OCI-LY7 (cell line): Measurements from ENCODE around the gene FANCC. TPM values are rescaled to one million over a fixed set of nuclear protein-coding genes. Genes with fewer than 3 reads are reported as not detected.

Source experiments
- BruUV-seq: library from RNA; stranded (reverse); fragments of 400-500 nt; replicated peaks from 2 replicates; lab custom pipeline; 2021; lab: Mats Ljungman, UMichigan
- CTCF ChIA-PET: fragments of 300-600 bp; sonication (Branson Sonifier 250); formaldehyde crosslinking; loops from one replicate; lab custom pipeline; 2022; ENCODE audit warnings: antibody characterized with exemption; ENCODE audit not compliant: unreplicated experiment; lab: Charles Lee
- POLR2A ChIA-PET: fragments of 300-600 bp; sonication (Branson Sonifier 250); formaldehyde crosslinking; loops from one replicate; lab custom pipeline; 2022; ENCODE audit warnings: antibody characterized with exemption; lab: Charles Lee
- DNase-seq: peaks from one replicate; pipeline ENCODE4 v3.0.0-alpha.2; 2015; ENCODE audit warnings: low spot score
- H2AFZ ChIP-seq: fragments of 200-600 bp; sonication (generic), shearing (Covaris generic); 2 replicates; pipeline ENCODE4 v1.6.1; 2014; ENCODE audit warnings: mild to moderate bottlenecking, antibody characterized with exemption, low read length, moderate library complexity
- H3K27ac ChIP-seq: fragments of 200-600 bp; sonication (generic); 2 replicates; pipeline ENCODE4 v1.5.1; 2014; ENCODE audit warnings: mixed run types, low read depth, mild to moderate bottlenecking, moderate library complexity, low read length, inconsistent platforms; ENCODE audit not compliant: poor library complexity, severe bottlenecking
- H3K36me3 ChIP-seq: fragments of 200-600 bp; sonication (generic); 2 replicates; pipeline ENCODE4 v1.6.1; 2014; ENCODE audit warnings: mild to moderate bottlenecking, antibody characterized with exemption, low read length, moderate library complexity, mixed read lengths; ENCODE audit not compliant: insufficient read depth
- H3K4me1 ChIP-seq: fragments of 200-600 bp; sonication (generic); 2 replicates; pipeline ENCODE4 v1.5.1; 2014; ENCODE audit warnings: mild to moderate bottlenecking, low read length; ENCODE audit not compliant: insufficient read depth, poor library complexity, severe bottlenecking
- H3K4me2 ChIP-seq: fragments of 200-600 bp; sonication (generic); 2 replicates; pipeline ENCODE4 v1.6.1; 2014; ENCODE audit warnings: mild to moderate bottlenecking, low read length
- H3K4me3 ChIP-seq: fragments of 200-600 bp; sonication (generic); 2 replicates; pipeline ENCODE4 v1.5.1; 2014; ENCODE audit warnings: mild to moderate bottlenecking, low read depth, low read length; ENCODE audit not compliant: poor library complexity, severe bottlenecking
- H3K79me2 ChIP-seq: fragments of 200-600 bp; sonication (generic); 2 replicates; pipeline ENCODE4 v1.6.1; 2016; ENCODE audit warnings: low read depth, mild to moderate bottlenecking, low read length, moderate library complexity, mixed read lengths; ENCODE audit not compliant: insufficient read depth
- H3K9me2 ChIP-seq: fragments of 200-600 bp; sonication (generic); 2 replicates; pipeline ENCODE4 v1.6.1; 2016; ENCODE audit warnings: mild to moderate bottlenecking, low read length, mixed read lengths; ENCODE audit not compliant: insufficient read depth
- H3K9me3 ChIP-seq: fragments of 200-600 bp; sonication (generic); 2 replicates; pipeline ENCODE4 v1.6.1; 2014; ENCODE audit warnings: mild to moderate bottlenecking, mixed run types, low read length, mixed read lengths
- H4K20me1 ChIP-seq: fragments of 200-600 bp; sonication (generic); 2 replicates; pipeline ENCODE4 v1.6.1; 2014; ENCODE audit warnings: mild to moderate bottlenecking, antibody characterized with exemption, low read length, moderate library complexity, mixed read lengths; ENCODE audit not compliant: insufficient read depth
- EZH2phosphoT487 ChIP-seq: fragments of 200-600 bp; sonication (generic); IDR thresholded peaks from 2 replicates; pipeline ENCODE4 v1.6.1; 2018; ENCODE audit warnings: low read depth, borderline replicate concordance, mild to moderate bottlenecking, mixed run types, antibody characterized with exemption, low read length, moderate library complexity, mixed read lengths
- intact Hi-C: fragments of 100-400 bp; cut with micrococcal nuclease; formaldehyde crosslinking; loops from one replicate; pipeline ENCODE4 v1.10.0; 2022; ENCODE audit not compliant: unreplicated experiment
- total RNA-seq, 2 experiments: library from RNA; depleted of rRNA in 1 of 2; stranded (reverse); fragments of >200 nt in 1 of 2; shearing (Covaris generic) in 1 of 2; gene quantifications; 2 replicates each; pipeline ENCODE4 v1.2.3, GENCODE V29; 2014 to 2022
- TF ChIP-seq, protein P1 (sequence below): fragments of 200-600 bp; sonication (generic); conservative IDR thresholded peaks from 2 replicates; pipeline ENCODE4 v1.5.1; 2014; ENCODE audit warnings: mild to moderate bottlenecking, antibody characterized with exemption, low read length, moderate library complexity, mixed read lengths

FANCC gene
- total RNA-seq, 2 experiments from 2014 or later: 13.9 to 28.7 TPM

DNA sequence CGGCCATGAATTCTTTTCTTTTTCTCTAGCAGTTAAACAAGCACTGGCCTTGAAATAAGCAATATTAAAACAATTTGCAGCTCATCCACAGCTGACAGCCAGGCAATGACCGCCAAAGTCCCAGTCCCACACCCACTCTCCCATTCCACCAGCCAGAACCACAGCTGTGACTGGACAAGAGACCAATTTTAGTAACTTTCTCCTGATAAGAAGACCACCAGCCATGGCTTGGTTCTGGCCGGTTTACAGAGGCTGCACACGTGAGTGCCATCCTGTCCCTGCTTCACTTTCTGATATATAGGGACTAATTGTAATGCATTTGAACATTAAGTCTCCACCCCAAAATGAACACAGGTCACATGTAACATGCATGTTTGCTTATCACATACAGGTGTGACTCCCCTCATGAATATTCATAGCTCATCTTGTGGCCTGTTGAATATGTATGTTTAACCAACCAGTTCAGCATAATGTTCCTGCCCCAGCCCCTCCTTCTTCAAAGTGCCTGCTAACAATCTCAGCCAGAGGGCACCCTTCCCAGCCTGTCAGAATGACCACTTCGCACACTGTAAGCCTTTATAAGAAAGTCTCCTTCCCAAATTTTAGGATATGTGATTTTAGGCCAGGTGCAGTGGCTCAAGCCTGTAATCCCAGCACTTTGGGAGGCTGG lies 23.9 kb upstream of the FANCC start:
- no peaks in the 10 kb centered on the region for H3K79me2 ChIP-seq
- peaks cover 21% of the 10 kb centered on the region for H3K9me3 ChIP-seq
- BruUV-seq: no TSS peak
- no peak overlapping the region for H3K4me3 ChIP-seq
- no peaks in the 10 kb centered on the region for H4K20me1 ChIP-seq
- H3K36me3 ChIP-seq: no peaks in the 10 kb centered on the region
- no peak overlapping the region for H3K4me2 ChIP-seq
- ChIA-PET POLR2A (interaction anchor here (0.8 kb wide), 1 partner anchor 14 kb away, joined by 3 read pairs; no protein-coding TSS in a partner anchor), CTCF (no interaction called here)
- H2AFZ ChIP-seq: no peak overlapping the region
- H3K9me2 ChIP-seq: no peaks in the 10 kb centered on the region
- no peak overlapping the region for H3K27ac ChIP-seq
- no peak for DNase-seq
- no peaks in the 10 kb centered on the region for H3K4me1 ChIP-seq
- intact Hi-C loops: no loop called here
- TF ChIP-seq, protein P1, sequence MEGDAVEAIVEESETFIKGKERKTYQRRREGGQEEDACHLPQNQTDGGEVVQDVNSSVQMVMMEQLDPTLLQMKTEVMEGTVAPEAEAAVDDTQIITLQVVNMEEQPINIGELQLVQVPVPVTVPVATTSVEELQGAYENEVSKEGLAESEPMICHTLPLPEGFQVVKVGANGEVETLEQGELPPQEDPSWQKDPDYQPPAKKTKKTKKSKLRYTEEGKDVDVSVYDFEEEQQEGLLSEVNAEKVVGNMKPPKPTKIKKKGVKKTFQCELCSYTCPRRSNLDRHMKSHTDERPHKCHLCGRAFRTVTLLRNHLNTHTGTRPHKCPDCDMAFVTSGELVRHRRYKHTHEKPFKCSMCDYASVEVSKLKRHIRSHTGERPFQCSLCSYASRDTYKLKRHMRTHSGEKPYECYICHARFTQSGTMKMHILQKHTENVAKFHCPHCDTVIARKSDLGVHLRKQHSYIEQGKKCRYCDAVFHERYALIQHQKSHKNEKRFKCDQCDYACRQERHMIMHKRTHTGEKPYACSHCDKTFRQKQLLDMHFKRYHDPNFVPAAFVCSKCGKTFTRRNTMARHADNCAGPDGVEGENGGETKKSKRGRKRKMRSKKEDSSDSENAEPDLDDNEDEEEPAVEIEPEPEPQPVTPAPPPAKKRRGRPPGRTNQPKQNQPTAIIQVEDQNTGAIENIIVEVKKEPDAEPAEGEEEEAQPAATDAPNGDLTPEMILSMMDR: 0 out of 2 replicates have a peak, but pooled peaks have one; percentile 19
- no peak for TF ChIP-seq EZH2phosphoT487

DNA sequence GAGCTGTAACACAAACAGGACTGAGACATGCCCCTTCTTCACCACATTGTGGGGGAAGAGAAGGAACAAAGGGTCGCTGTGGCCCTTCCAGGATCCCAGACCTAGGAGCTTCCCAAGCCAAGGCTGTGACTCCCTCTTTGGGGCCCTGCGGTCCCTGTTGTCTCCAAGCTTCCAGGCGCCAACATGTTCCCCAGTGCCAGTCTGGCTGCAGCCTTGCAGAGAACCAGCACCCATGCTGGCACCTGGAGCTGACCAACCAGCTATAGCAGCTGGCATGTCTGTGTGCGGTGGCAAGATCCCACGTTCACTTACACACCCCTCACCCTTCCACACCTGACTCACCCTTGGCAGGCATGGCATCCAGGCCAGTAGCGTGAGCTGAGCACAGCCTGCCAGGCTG lies 20.7 kb upstream of the FANCC start:
- BruUV-seq: no TSS peak
- DNase-seq: no peak
- H3K79me2 ChIP-seq: no peaks in the 10 kb centered on the region
- H3K9me2 ChIP-seq: no peaks in the 10 kb centered on the region
- no peak overlapping the region for H3K27ac ChIP-seq
- no peaks in the 10 kb centered on the region for H3K36me3 ChIP-seq
- no peak overlapping the region for H3K4me2 ChIP-seq
- TF ChIP-seq, protein P1: no peak
- no peak for TF ChIP-seq EZH2phosphoT487
- peaks cover 30% of the 10 kb centered on the region for H3K9me3 ChIP-seq
- ChIA-PET CTCF (no interaction called here), POLR2A (no interaction called here)
- no peak overlapping the region for H3K4me3 ChIP-seq
- no peak overlapping the region for H2AFZ ChIP-seq
- H4K20me1 ChIP-seq: no peaks in the 10 kb centered on the region
- intact Hi-C loops: no loop called here
- no peaks in the 10 kb centered on the region for H3K4me1 ChIP-seq

DNA sequence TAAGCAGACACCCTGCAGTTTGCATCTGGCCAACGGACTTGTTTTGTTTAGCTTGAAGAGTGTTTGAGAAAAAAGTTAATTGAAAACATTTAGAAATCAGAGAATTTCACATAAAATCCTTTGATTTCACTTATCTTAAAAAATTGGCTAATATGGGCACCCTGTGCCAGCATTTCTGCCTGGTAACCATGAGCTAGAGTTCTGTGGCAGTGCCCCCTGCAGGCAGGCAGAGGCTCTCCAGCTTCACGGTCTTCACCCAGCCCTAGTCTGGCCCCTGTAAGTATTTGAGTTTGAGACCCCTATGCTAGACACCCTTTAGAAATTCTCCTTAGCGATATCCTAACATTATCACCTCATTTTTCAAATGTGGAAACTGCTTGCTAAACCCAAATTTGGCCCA lies 18.8 kb upstream of the FANCC start:
- no peak overlapping the region for H3K4me3 ChIP-seq
- intact Hi-C loops: no loop called here
- H3K4me1 ChIP-seq: no peaks in the 10 kb centered on the region
- no peak overlapping the region for H2AFZ ChIP-seq
- H4K20me1 ChIP-seq: no peaks in the 10 kb centered on the region
- TF ChIP-seq, protein P1: peak; percentile 75
- TF ChIP-seq EZH2phosphoT487: no peak
- peak; percentile 24 for DNase-seq
- no peaks in the 10 kb centered on the region for H3K9me2 ChIP-seq
- H3K27ac ChIP-seq: no peak overlapping the region
- no peak overlapping the region for H3K4me2 ChIP-seq
- no peaks in the 10 kb centered on the region for H3K79me2 ChIP-seq
- ChIA-PET POLR2A (interaction anchor here (0.7 to 0.8 kb wide), 2 partner anchors 48 to 655 kb away, joined by 3 to 4 read pairs; no protein-coding TSS in a partner anchor), CTCF (no interaction called here)
- BruUV-seq: no TSS peak
- H3K9me3 ChIP-seq: peaks cover 31% of the 10 kb centered on the region
- H3K36me3 ChIP-seq: no peaks in the 10 kb centered on the region
